ENCODE measurements around the gene FUT8. TPM values are rescaled to one million over a fixed set of nuclear protein-coding genes. Genes with fewer than 3 reads are reported as not detected.

The FUT8 gene
- total RNA-seq, 1 experiment from 2014 or later, result 11.8 TPM

DNA sequence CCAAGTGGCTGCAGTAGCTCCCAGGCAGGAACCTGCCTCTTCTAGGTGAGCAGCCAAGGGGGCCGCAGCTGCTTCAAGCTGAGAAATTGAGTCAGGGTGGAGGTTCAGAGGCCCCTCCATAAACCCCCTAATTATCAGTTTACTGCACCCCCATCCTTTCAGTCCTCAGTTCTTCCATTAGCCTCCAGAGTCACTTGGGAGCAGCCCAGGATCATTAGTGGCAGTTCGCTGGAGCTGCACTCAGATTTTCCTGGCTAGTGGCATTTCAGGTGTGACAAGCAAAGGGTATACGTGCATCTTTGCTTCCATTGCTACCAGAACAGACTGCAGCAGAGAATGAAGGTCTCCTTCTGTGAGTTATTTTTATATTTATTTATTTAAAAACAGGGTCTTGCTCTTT is 358.7 kb downstream of the FUT8 start:
- no peak for DNase-seq (ENCODE audit: unreplicated experiment)
- intact Hi-C loops (cut with micrococcal nuclease), result no loop called here
- no TSS peak for BruUV-seq (replicated peaks)
- peaks cover 9% of the 10 kb centered on the region for H3K27me3 Mint-ChIP-seq (ENCODE audit: insufficient read depth, unreplicated experiment)
- H3K9me3 Mint-ChIP-seq (ENCODE audit: unreplicated experiment), result no peaks in the 10 kb centered on the region
- H3K4me3 Mint-ChIP-seq (ENCODE audit: unreplicated experiment), result no peak overlapping the region
- ChIA-PET CTCF (interaction anchor here (0.6 kb wide), 1 partner anchor 335 kb away, joined by 3 read pairs; no protein-coding TSS in a partner anchor), POLR2A (no interaction called here)
- H3K27ac Mint-ChIP-seq (ENCODE audit: low read depth, unreplicated experiment), result no peak overlapping the region
- no peaks in the 10 kb centered on the region for H3K36me3 Mint-ChIP-seq (ENCODE audit: insufficient read depth, unreplicated experiment)
- TF ChIP-seq, protein P1, sequence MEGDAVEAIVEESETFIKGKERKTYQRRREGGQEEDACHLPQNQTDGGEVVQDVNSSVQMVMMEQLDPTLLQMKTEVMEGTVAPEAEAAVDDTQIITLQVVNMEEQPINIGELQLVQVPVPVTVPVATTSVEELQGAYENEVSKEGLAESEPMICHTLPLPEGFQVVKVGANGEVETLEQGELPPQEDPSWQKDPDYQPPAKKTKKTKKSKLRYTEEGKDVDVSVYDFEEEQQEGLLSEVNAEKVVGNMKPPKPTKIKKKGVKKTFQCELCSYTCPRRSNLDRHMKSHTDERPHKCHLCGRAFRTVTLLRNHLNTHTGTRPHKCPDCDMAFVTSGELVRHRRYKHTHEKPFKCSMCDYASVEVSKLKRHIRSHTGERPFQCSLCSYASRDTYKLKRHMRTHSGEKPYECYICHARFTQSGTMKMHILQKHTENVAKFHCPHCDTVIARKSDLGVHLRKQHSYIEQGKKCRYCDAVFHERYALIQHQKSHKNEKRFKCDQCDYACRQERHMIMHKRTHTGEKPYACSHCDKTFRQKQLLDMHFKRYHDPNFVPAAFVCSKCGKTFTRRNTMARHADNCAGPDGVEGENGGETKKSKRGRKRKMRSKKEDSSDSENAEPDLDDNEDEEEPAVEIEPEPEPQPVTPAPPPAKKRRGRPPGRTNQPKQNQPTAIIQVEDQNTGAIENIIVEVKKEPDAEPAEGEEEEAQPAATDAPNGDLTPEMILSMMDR (IDR thresholded peaks at IDR 0.05; ENCODE audit: unreplicated experiment), result no peak
- peaks cover 3% of the 10 kb centered on the region for H3K4me1 Mint-ChIP-seq (ENCODE audit: insufficient read depth, unreplicated experiment)

- BruUV-seq (replicated peaks), result no TSS peak
- H3K27ac Mint-ChIP-seq (ENCODE audit: low read depth, unreplicated experiment), result no peak overlapping the region
- POLR2A ChIA-PET, result no interaction called here
- TF ChIP-seq, protein P1 (IDR thresholded peaks at IDR 0.05; ENCODE audit: unreplicated experiment), result no peak
- H3K27me3 Mint-ChIP-seq (ENCODE audit: insufficient read depth, unreplicated experiment), result no peaks in the 10 kb centered on the region
- H3K36me3 Mint-ChIP-seq (ENCODE audit: insufficient read depth, unreplicated experiment), result no peaks in the 10 kb centered on the region
- intact Hi-C loops (cut with micrococcal nuclease), result no loop called here
- DNase-seq (ENCODE audit: unreplicated experiment), result no peak
- CTCF ChIA-PET, result interaction anchor here (1.2 kb wide), 1 partner anchor 188 kb away, joined by 4 read pairs; no protein-coding TSS in a partner anchor
- H3K4me1 Mint-ChIP-seq (ENCODE audit: insufficient read depth, unreplicated experiment), result peaks cover 5% of the 10 kb centered on the region
- H3K9me3 Mint-ChIP-seq (ENCODE audit: unreplicated experiment), result no peaks in the 10 kb centered on the region
- H3K4me3 Mint-ChIP-seq (ENCODE audit: unreplicated experiment), result no peak overlapping the region
Measured at GRCh38 chr14:65772466-65772865, 359.9 kb downstream of the FUT8 start.

DNA sequence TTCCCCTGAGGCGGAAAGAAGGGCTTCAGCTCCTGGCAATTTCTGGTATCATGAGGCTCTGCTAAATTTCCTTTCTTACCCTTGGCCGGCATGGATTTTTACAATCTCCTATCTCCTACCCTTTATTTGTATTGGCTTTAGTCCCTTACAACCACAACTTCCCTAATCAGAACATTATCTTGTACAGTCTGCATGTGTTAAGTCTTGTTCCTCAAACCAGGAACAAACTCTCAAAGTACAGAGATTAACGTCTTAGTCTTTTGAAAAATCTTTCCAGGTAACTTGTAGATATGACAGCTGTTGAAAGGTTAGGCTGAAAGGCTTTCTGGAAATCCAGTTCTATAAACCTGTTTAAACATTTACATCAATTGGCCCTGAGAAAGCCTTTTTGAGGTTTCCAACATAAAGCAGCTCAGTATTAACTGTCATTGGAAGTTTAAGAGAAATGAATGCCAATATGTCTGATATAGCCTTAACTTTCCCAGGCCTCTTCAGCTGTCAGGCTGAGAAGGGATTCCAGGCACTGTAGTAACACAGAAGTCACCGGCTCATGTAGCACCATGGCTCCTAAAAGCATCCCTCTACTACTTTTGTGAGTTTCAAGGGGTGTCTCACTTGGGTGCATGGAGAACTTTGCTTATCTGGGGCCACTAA is 360.5 kb downstream of the FUT8 start:
- CTCF ChIA-PET, result interaction anchor here (1.2 kb wide), 1 partner anchor 188 kb away, joined by 4 read pairs; no protein-coding TSS in a partner anchor
- Mint-ChIP-seq H3K36me3 (ENCODE audit: insufficient read depth, unreplicated experiment) (no peaks in the 10 kb centered on the region), H3K27ac (ENCODE audit: low read depth, unreplicated experiment) (no peak overlapping the region), H3K9me3 (ENCODE audit: unreplicated experiment) (no peaks in the 10 kb centered on the region), H3K4me1 (ENCODE audit: insufficient read depth, unreplicated experiment) (peaks cover 5% of the 10 kb centered on the region), H3K4me3 (ENCODE audit: unreplicated experiment) (no peak overlapping the region), H3K27me3 (ENCODE audit: insufficient read depth, unreplicated experiment) (peaks cover under 1% of the 10 kb centered on the region)
- intact Hi-C loops (cut with micrococcal nuclease), result no loop called here
- POLR2A ChIA-PET, result no interaction called here
- TF ChIP-seq, protein P1 (IDR thresholded peaks at IDR 0.05; ENCODE audit: unreplicated experiment), result no peak
- no TSS peak for BruUV-seq (replicated peaks)
- DNase-seq (ENCODE audit: unreplicated experiment), result no peak

GRCh38 chr14:65774041-65774440 is 361.5 kb downstream of the FUT8 start:
- no peak overlapping the region for H3K4me3 Mint-ChIP-seq (ENCODE audit: unreplicated experiment)
- no peaks in the 10 kb centered on the region for H3K36me3 Mint-ChIP-seq (ENCODE audit: insufficient read depth, unreplicated experiment)
- H3K27me3 Mint-ChIP-seq (ENCODE audit: insufficient read depth, unreplicated experiment), result peaks cover 10% of the 10 kb centered on the region
- TF ChIP-seq, protein P1 (IDR thresholded peaks at IDR 0.05; ENCODE audit: unreplicated experiment), result no peak
- DNase-seq (ENCODE audit: unreplicated experiment), result no peak
- CTCF ChIA-PET, result no interaction called here
- H3K9me3 Mint-ChIP-seq (ENCODE audit: unreplicated experiment), result no peaks in the 10 kb centered on the region
- no peak overlapping the region for H3K27ac Mint-ChIP-seq (ENCODE audit: low read depth, unreplicated experiment)
- BruUV-seq (replicated peaks), result no TSS peak
- POLR2A ChIA-PET, result no interaction called here
- H3K4me1 Mint-ChIP-seq (ENCODE audit: insufficient read depth, unreplicated experiment), result peaks cover 5% of the 10 kb centered on the region
- intact Hi-C loops (cut with micrococcal nuclease), result no loop called here

Data from MCF 10A (cell line).